OCI-LY1 (cell line): Measurements from ENCODE around the gene PPP1R36.

ENCODE experiments used
- H2AFZ ChIP-seq: fragments of 200-600 bp; sonication (generic), shearing (Covaris generic); 2 replicates; pipeline ENCODE4 v1.6.0; 2014; ENCODE audit warnings: antibody characterized with exemption, mild to moderate bottlenecking, low read length
- H3F3A ChIP-seq: fragments of 200-600 bp; sonication (generic), shearing (Covaris generic); 2 replicates; pipeline ENCODE4 v1.6.0; 2014; ENCODE audit warnings: mild to moderate bottlenecking, antibody characterized with exemption, low read length, moderate library complexity; ENCODE audit not compliant: insufficient read depth
- H3K27ac ChIP-seq: fragments of 200-600 bp; sonication (generic); 2 replicates; pipeline ENCODE4 v1.5.1; 2014; ENCODE audit warnings: low read length, mixed run types, mild to moderate bottlenecking, low read depth; ENCODE audit not compliant: poor library complexity, severe bottlenecking
- H3K27me3 ChIP-seq: fragments of 200-600 bp; sonication (generic); 2 replicates; pipeline ENCODE4 v1.6.0; 2014; ENCODE audit warnings: antibody characterized with exemption, mild to moderate bottlenecking, low read length, moderate library complexity; ENCODE audit not compliant: insufficient read depth
- H3K36me3 ChIP-seq: fragments of 200-600 bp; sonication (generic); 2 replicates; pipeline ENCODE4 v1.6.1; 2014; ENCODE audit warnings: mild to moderate bottlenecking, antibody characterized with exemption, low read length, moderate library complexity, mixed read lengths; ENCODE audit not compliant: insufficient read depth
- H3K4me1 ChIP-seq: fragments of 200-600 bp; sonication (generic); 2 replicates; pipeline ENCODE4 v1.5.1; 2014; ENCODE audit warnings: mild to moderate bottlenecking, low read length, moderate library complexity; ENCODE audit not compliant: insufficient read depth, severe bottlenecking
- H3K4me2 ChIP-seq: fragments of 200-600 bp; sonication (generic), shearing (Covaris generic); 2 replicates; pipeline ENCODE4 v1.6.1; 2014; ENCODE audit warnings: low read length
- H3K4me3 ChIP-seq: fragments of 200-600 bp; sonication (generic); 2 replicates; pipeline ENCODE4 v1.5.1; 2014; ENCODE audit warnings: low read length, low read depth, mild to moderate bottlenecking, mixed read lengths; ENCODE audit not compliant: poor library complexity, severe bottlenecking
- H3K79me2 ChIP-seq: fragments of 200-600 bp; shearing (Covaris generic); 2 replicates; pipeline ENCODE4 v1.6.1; 2016; ENCODE audit warnings: mixed run types, low read length, mixed read lengths; ENCODE audit not compliant: insufficient read depth
- H3K9ac ChIP-seq: fragments of 200-600 bp; sonication (generic), shearing (Covaris generic); 2 replicates; pipeline ENCODE4 v1.6.1; 2014; ENCODE audit warnings: mild to moderate bottlenecking, low read length, mixed read lengths
- H3K9me2 ChIP-seq: fragments of 200-600 bp; sonication (generic), shearing (Covaris generic); 2 replicates; pipeline ENCODE4 v1.6.1; 2014; ENCODE audit warnings: low read depth, mild to moderate bottlenecking, low read length, mixed read lengths
- H3K9me3 ChIP-seq: fragments of 200-600 bp; shearing (Covaris generic); 2 replicates; pipeline ENCODE4 v1.6.1; 2014; ENCODE audit warnings: low read length, mixed read lengths
- H4K20me1 ChIP-seq: fragments of 200-600 bp; sonication (generic), shearing (Covaris generic); 2 replicates; pipeline ENCODE4 v1.6.0; 2016; ENCODE audit warnings: mild to moderate bottlenecking, low read length; ENCODE audit not compliant: insufficient read depth
- EZH2 ChIP-seq: fragments of 200-600 bp; sonication (generic), shearing (Covaris generic); IDR thresholded peaks from 2 replicates; pipeline ENCODE4 v1.8.0; 2017; ENCODE audit warnings: borderline replicate concordance, mixed run types, mild to moderate bottlenecking, antibody characterized with exemption, low read length, moderate library complexity, mixed read lengths
- TF ChIP-seq, protein P1 (sequence below): fragments of 200-600 bp; sonication (generic), shearing (Covaris generic); IDR thresholded peaks from 2 replicates; pipeline ENCODE4 v1.5.1; 2017; ENCODE audit warnings: mild to moderate bottlenecking, antibody characterized with exemption, low read length, moderate library complexity, mixed read lengths

Gene PPP1R36, protein sequence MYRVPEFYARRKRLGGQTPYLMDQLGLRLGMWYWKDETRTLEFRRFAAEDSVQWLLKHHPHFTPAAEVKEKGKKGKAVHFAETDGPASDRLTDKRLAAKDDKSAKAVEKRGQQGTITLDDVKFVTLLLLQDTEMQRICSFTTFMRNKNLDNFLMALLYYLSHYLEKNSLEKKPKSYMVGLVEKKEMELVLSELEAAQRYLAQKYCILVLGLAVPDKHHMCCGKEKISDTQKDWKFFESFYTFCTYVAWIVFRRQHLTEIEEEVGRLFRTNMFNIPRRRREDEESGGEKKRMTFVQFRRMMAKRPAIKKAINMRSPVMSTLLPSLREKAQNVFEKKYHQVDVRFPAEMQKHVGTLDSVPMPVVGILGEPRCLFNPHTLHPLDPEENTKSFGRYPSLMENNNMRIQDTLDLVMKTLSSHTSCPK

GRCh38 chr14:64549791-64550620 is at the start of gene PPP1R36:
Gene PPP1R36, plus strand, starts transcription at chr14:64549961. Its CDS starts 37 bp downstream, at chr14:64549998.
- no peak within 1 kb of the TSS for H3K27ac ChIP-seq
- H3K27me3 ChIP-seq, result no peaks in the 10 kb centered on the region
- H4K20me1 ChIP-seq, result no peaks in the 10 kb centered on the region
- H2AFZ ChIP-seq, result no peak within 1 kb of the TSS
- no peaks in the 10 kb centered on the region for H3K79me2 ChIP-seq
- TF ChIP-seq, protein P1, sequence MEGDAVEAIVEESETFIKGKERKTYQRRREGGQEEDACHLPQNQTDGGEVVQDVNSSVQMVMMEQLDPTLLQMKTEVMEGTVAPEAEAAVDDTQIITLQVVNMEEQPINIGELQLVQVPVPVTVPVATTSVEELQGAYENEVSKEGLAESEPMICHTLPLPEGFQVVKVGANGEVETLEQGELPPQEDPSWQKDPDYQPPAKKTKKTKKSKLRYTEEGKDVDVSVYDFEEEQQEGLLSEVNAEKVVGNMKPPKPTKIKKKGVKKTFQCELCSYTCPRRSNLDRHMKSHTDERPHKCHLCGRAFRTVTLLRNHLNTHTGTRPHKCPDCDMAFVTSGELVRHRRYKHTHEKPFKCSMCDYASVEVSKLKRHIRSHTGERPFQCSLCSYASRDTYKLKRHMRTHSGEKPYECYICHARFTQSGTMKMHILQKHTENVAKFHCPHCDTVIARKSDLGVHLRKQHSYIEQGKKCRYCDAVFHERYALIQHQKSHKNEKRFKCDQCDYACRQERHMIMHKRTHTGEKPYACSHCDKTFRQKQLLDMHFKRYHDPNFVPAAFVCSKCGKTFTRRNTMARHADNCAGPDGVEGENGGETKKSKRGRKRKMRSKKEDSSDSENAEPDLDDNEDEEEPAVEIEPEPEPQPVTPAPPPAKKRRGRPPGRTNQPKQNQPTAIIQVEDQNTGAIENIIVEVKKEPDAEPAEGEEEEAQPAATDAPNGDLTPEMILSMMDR, result no peak
- no peak for TF ChIP-seq EZH2
- peaks cover 14% of the 10 kb centered on the region for H3K4me1 ChIP-seq
- no peaks in the 10 kb centered on the region for H3K9me2 ChIP-seq
- no peaks in the 10 kb centered on the region for H3K36me3 ChIP-seq
- H3K9me3 ChIP-seq, result no peaks in the 10 kb centered on the region
- peak within 1 kb of the TSS; percentile 60 for H3K4me2 ChIP-seq
- no peaks in the 10 kb centered on the region for H3F3A ChIP-seq
- H3K9ac ChIP-seq, result no peak within 1 kb of the TSS; the same call in 1 of the 2 replicates
- H3K4me3 ChIP-seq, result peak within 1 kb of the TSS; percentile 48

GRCh38 chr14:64500088-64500487 is 49.7 kb upstream of the PPP1R36 start:
- Histone ChIP-seq H3K9me3 (no peaks in the 10 kb centered on the region), H2AFZ (no peak overlapping the region), H3K4me2 (no peak overlapping the region; the same call in 1 of the 2 replicates), H3K27me3 (no peaks in the 10 kb centered on the region), H4K20me1 (no peaks in the 10 kb centered on the region), H3K79me2 (peaks cover 51% of the 10 kb centered on the region), H3K4me3 (no peak overlapping the region), H3K9me2 (no peaks in the 10 kb centered on the region), H3F3A (no peaks in the 10 kb centered on the region), H3K9ac (no peak overlapping the region; the same call in 1 of the 2 replicates), H3K36me3 (peaks cover 23% of the 10 kb centered on the region), H3K4me1 (peaks cover 34% of the 10 kb centered on the region), H3K27ac (no peak overlapping the region)
- TF ChIP-seq, protein P1, result no peak
- TF ChIP-seq EZH2, result no peak

GRCh38 chr14:64501411-64502171 is 48.2 kb upstream of the PPP1R36 start:
- TF ChIP-seq, protein P1, result no peak
- TF ChIP-seq EZH2, result no peak
- H3K4me2 ChIP-seq, result peak overlapping the region; percentile 75
- H3K9me2 ChIP-seq, result no peaks in the 10 kb centered on the region
- H3K9me3 ChIP-seq, result no peaks in the 10 kb centered on the region
- peaks cover 43% of the 10 kb centered on the region for H3K4me1 ChIP-seq
- peaks cover 18% of the 10 kb centered on the region; the same call in 1 of the 2 replicates for H3K36me3 ChIP-seq
- peak overlapping the region; percentile 96 for H3K27ac ChIP-seq
- no peaks in the 10 kb centered on the region for H3K27me3 ChIP-seq
- no peaks in the 10 kb centered on the region for H4K20me1 ChIP-seq
- H3K79me2 ChIP-seq, result peaks cover 65% of the 10 kb centered on the region
- H3K4me3 ChIP-seq, result peak overlapping the region; percentile 86
- no peak overlapping the region for H2AFZ ChIP-seq
- H3K9ac ChIP-seq, result peak overlapping the region; percentile 95
- H3F3A ChIP-seq, result no peaks in the 10 kb centered on the region
